ENCODE data around the gene TINAGL1.
A peak's percentile ranks its signal among the peaks of the same experiment; 100 is the strongest.

TINAGL1 gene

GRCh38 chr1:31618916-31619846 is 42.9 kb downstream of the TINAGL1 start:
- Mint-ChIP-seq H3K9me3 (no peaks in the 10 kb centered on the region), H3K27ac (peak overlapping the region; percentile 22), H3K27me3 (peaks cover 37% of the 10 kb centered on the region), H3K4me3 (no peak overlapping the region), H3K4me1 (ENCODE audit: low read depth) (peaks cover 62% of the 10 kb centered on the region), H3K36me3 (ENCODE audit: low read depth) (no peaks in the 10 kb centered on the region)
- intact Hi-C loops (cut with micrococcal nuclease), result loop anchor here (1.0 kb wide), 1 partner anchor 55 kb away; no protein-coding TSS in a partner anchor

DNA sequence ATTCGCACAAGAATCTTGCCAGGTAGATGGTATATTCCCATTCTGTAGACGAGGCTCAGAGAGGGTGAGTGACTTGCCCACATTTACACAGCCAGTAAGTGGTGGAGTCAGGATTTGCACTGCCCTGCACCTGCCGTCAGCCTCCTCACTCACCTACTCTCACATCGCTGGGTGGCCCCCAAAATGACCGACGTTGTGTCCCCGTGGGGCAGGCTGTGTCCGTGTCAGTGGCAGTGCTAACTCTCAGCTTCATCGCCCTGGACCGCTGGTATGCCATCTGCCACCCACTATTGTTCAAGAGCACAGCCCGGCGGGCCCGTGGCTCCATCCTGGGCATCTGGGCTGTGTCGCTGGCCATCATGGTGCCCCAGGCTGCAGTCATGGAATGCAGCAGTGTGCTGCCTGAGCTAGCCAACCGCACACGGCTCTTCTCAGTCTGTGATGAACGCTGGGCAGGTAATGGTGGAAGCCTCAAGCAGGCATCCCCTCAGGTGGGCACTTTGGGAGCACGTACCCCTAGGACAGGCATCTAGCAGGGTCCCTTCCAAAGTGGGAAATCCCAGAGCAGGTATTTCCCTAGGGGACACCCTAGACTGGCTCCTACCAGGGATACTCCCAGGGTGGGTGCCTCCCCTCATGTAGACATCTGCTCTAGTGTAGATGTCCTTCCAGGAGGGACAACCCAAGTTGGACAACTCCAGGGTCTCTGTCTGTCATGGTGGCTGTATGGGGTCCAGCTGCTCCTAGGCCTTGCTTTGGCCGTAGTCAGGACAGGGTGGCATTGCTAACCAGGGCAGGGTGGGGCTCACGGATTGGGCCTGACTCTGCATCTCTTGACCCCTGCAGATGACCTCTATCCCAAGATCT is 44.5 kb downstream of the TINAGL1 start:
- intact Hi-C loops (cut with micrococcal nuclease), result no loop called here
- Mint-ChIP-seq H3K27ac (no peak overlapping the region), H3K9me3 (no peaks in the 10 kb centered on the region)

GRCh38 chr1:31621498-31621820 is 45.1 kb downstream of the TINAGL1 start:
- Mint-ChIP-seq H3K4me1 (ENCODE audit: low read depth) (peaks cover 69% of the 10 kb centered on the region), H3K36me3 (ENCODE audit: low read depth) (no peaks in the 10 kb centered on the region), H3K4me3 (no peak overlapping the region), H3K9me3 (no peaks in the 10 kb centered on the region), H3K27me3 (peaks cover 27% of the 10 kb centered on the region), H3K27ac (peak overlapping the region; percentile 75)
- intact Hi-C loops (cut with micrococcal nuclease), result no loop called here

More for the DNA sequence above, 44.5 kb downstream of the TINAGL1 start:
- Mint-ChIP-seq H3K4me3 (no peak overlapping the region), H3K27me3 (peaks cover 33% of the 10 kb centered on the region), H3K36me3 (ENCODE audit: low read depth) (no peaks in the 10 kb centered on the region), H3K4me1 (ENCODE audit: low read depth) (peaks cover 67% of the 10 kb centered on the region)

DNA sequence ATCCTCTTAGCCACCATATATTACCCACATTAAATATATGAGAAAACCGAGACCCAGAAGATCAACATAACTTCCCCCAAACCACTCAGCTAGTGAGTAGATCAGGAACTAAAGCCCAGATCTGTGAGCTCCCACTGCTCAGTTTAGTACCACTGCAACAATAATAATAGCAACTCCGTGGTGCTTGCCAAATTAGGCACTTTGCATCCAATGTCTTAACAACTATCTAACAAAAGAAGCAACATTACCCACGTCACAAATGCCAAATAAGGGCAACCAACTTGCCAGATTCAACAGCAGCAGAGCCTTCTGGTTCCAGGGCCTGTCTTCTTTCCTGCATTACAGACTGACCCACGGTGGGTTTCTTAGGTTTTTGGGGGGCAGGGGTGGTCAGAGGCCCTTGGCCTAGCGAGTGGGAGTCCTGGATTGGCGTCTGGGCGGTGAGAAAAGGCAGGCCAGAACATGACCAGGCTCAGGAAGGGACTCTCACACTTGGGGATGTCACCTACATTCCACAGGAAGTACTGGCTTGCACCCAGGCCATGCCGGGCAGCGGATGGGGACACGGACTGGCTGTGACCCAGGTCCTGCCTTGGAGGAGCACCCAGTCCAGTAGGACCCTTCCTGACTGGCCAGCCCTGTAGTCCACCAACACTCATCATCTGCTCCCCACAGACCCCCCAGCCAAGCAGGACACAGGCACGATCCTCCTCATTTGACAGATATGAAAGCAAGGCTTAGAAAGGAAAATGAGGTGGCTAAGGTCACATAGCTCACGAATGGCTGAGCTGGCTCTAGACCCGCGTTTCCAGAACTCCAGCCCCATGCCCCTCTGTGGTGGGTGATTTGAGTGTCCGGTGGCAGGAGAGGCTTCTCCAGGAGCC is 45.8 kb downstream of the TINAGL1 start:
- intact Hi-C loops (cut with micrococcal nuclease), result no loop called here
- Mint-ChIP-seq H3K27ac (peak overlapping the region; percentile 75), H3K36me3 (ENCODE audit: low read depth) (peaks cover 4% of the 10 kb centered on the region), H3K9me3 (no peaks in the 10 kb centered on the region), H3K27me3 (peaks cover 21% of the 10 kb centered on the region), H3K4me3 (no peak overlapping the region), H3K4me1 (ENCODE audit: low read depth) (peaks cover 75% of the 10 kb centered on the region)

GRCh38 chr1:31623365-31623764 is 47.0 kb downstream of the TINAGL1 start:
- no peak overlapping the region for H3K4me3 Mint-ChIP-seq
- peaks cover 14% of the 10 kb centered on the region for H3K27me3 Mint-ChIP-seq
- intact Hi-C loops (cut with micrococcal nuclease), result no loop called here
- no peaks in the 10 kb centered on the region for H3K9me3 Mint-ChIP-seq
- H3K27ac Mint-ChIP-seq, result peak overlapping the region; percentile 75
- peaks cover 15% of the 10 kb centered on the region for H3K36me3 Mint-ChIP-seq (ENCODE audit: low read depth)
- peaks cover 84% of the 10 kb centered on the region for H3K4me1 Mint-ChIP-seq (ENCODE audit: low read depth)

DNA sequence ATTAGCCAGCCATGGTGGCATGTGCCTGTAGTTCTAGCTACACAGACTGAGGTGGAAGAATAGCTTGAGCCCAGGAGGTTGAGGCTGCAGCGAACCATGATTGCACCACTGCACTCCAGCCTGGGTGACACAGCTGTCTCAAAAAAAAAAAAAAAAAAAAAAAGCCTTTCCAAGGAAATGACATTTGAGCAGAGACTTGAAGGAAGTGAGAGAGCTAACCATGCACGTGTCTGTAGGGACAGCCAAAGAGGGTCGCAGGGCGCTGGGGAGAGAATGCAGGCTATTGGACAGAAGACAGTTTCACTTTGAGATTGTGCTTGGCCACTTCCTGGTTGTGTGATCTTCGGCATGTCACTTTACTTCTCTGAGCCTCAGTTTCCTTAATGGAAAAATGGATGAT is 48.0 kb downstream of the TINAGL1 start:
- Mint-ChIP-seq H3K27ac (peak overlapping the region; percentile 75), H3K4me3 (no peak overlapping the region), H3K36me3 (ENCODE audit: low read depth) (peaks cover 25% of the 10 kb centered on the region), H3K9me3 (no peaks in the 10 kb centered on the region), H3K27me3 (peaks cover 4% of the 10 kb centered on the region), H3K4me1 (ENCODE audit: low read depth) (peaks cover 76% of the 10 kb centered on the region)
- intact Hi-C loops (cut with micrococcal nuclease), result loop anchor here (2.0 kb wide), 1 partner anchor 20 kb away; the partner anchor contains the start of gene PEF1

- H3K4me3 Mint-ChIP-seq, result no peak overlapping the region
- H3K36me3 Mint-ChIP-seq (ENCODE audit: low read depth), result peaks cover 31% of the 10 kb centered on the region
- H3K27me3 Mint-ChIP-seq, result no peaks in the 10 kb centered on the region
- H3K27ac Mint-ChIP-seq, result peak overlapping the region; percentile 75
- no peaks in the 10 kb centered on the region for H3K9me3 Mint-ChIP-seq
- H3K4me1 Mint-ChIP-seq (ENCODE audit: low read depth), result peaks cover 70% of the 10 kb centered on the region
- intact Hi-C loops (cut with micrococcal nuclease), result loop anchor here (2.0 kb wide), 1 partner anchor 20 kb away; the partner anchor contains the start of gene PEF1
These were observed 48.6 kb downstream of the TINAGL1 start for GRCh38 chr1:31624731-31625514.

- Mint-ChIP-seq H3K27ac (peak overlapping the region; percentile 75), H3K36me3 (ENCODE audit: low read depth) (peaks cover 39% of the 10 kb centered on the region), H3K4me3 (no peak overlapping the region), H3K27me3 (no peaks in the 10 kb centered on the region), H3K4me1 (ENCODE audit: low read depth) (peaks cover 70% of the 10 kb centered on the region), H3K9me3 (no peaks in the 10 kb centered on the region)
- intact Hi-C loops (cut with micrococcal nuclease), result loop anchor here (2.0 kb wide), 1 partner anchor 19 kb away; the partner anchor contains the start of gene PEF1
These were observed 49.4 kb downstream of the TINAGL1 start for GRCh38 chr1:31625561-31626222.

GRCh38 chr1:31626223-31627207 is 50.2 kb downstream of the TINAGL1 start:
- Mint-ChIP-seq H3K4me1 (ENCODE audit: low read depth) (peaks cover 68% of the 10 kb centered on the region), H3K4me3 (peak overlapping the region; percentile 27), H3K27ac (peak overlapping the region; percentile 75), H3K9me3 (no peaks in the 10 kb centered on the region), H3K27me3 (no peaks in the 10 kb centered on the region), H3K36me3 (ENCODE audit: low read depth) (peaks cover 47% of the 10 kb centered on the region)
- intact Hi-C loops (cut with micrococcal nuclease), result no loop called here

DNA sequence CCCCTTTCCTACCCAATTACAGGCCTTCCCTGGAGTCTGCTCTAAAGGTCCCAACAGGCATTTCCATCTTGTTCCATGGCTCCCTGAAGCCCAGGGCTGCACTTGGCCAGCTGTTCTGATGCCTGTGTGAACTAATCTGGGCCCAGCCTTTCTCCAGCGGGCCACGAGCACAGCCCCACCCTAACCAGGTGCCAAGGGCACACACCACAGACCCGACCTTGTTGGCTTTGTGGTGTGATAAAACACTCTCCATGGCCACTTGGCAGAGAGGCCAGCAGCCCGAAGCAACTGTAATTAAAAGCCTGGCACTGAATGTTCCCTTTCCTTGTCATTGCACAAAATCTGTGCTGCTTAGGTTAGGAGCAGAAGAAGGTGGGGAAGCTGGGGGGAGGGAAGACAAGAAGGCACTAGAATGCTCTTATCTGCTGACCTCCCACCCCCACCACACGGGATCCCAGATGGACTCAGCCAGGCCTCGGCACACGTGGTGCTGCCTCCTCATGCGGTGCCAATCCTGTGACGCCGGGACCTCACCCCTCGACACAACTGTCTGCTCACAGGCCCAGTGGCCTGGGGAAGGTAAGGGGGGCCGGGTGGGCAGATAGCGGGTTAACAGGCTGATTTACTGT is 51.1 kb downstream of the TINAGL1 start:
- no peaks in the 10 kb centered on the region for H3K9me3 Mint-ChIP-seq
- H3K4me1 Mint-ChIP-seq (ENCODE audit: low read depth), result peaks cover 59% of the 10 kb centered on the region
- no peaks in the 10 kb centered on the region for H3K27me3 Mint-ChIP-seq
- H3K4me3 Mint-ChIP-seq, result no peak overlapping the region
- H3K36me3 Mint-ChIP-seq (ENCODE audit: low read depth), result peaks cover 56% of the 10 kb centered on the region
- peak overlapping the region; percentile 75 for H3K27ac Mint-ChIP-seq
- intact Hi-C loops (cut with micrococcal nuclease), result no loop called here

DNA sequence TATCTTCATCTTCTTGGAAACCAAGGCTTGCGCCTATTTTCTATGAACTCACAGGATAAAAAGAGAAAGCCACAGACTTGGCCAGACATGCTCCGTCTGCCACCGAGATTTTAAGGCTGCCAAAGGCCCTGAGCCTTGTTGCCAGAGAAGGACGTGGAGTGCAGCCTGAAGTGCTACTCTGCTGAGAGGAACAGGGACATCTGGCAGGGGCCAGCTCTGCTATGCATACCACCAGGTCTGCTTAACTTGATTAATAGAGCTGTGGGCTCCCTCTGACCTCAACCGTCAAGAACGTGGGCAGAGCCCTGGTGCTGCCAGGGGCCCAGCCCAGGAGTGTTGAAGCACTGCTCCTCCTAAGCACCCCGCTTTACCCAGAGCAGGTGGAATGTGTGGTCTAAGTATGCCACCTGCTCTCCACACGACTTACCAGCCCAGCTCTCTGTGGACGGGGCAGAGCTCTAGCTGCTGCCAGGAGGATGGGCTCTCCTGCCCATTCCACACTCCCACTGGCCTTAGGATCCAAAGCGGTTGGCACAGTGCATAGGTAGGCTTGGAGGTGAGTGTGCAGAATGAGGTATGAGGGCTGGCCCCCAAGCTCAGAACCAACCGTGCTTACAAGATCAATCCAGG is 51.7 kb downstream of the TINAGL1 start:
- intact Hi-C loops (cut with micrococcal nuclease), result no loop called here
- Mint-ChIP-seq H3K27me3 (no peaks in the 10 kb centered on the region), H3K4me3 (no peak overlapping the region), H3K27ac (peak overlapping the region; percentile 45), H3K9me3 (no peaks in the 10 kb centered on the region), H3K36me3 (ENCODE audit: low read depth) (peaks cover 62% of the 10 kb centered on the region), H3K4me1 (ENCODE audit: low read depth) (peaks cover 53% of the 10 kb centered on the region)
